HCT116 (cell line): ENCODE results near the gene BAG2. TPM values are rescaled to one million over a fixed set of nuclear protein-coding genes. Genes with fewer than 3 reads are reported as not detected.

Experiments used
- ATAC-seq: fragments of 200-7000 bp; cut with Tn5 transposase; 2 replicates; pipeline ENCODE4 v1.9.1; 2020; ENCODE audit warnings: mild to moderate bottlenecking, moderate library complexity
- BruUV-seq: library from RNA; stranded (reverse); fragments of 400-500 nt; replicated peaks from 2 replicates; lab custom pipeline; 2021; lab: Mats Ljungman, UMichigan
- CTCF ChIA-PET: fragments of 300-600 bp; sonication (Branson Sonifier 250); formaldehyde crosslinking; loops from one replicate; lab custom pipeline; 2021; ENCODE audit warnings: antibody characterized with exemption; lab: Charles Lee
- POLR2A ChIA-PET: fragments of 300-600, 350-600 bp; sonication (Branson Sonifier 250); formaldehyde crosslinking; loops from one replicate; lab custom pipeline; 2021; ENCODE audit warnings: antibody characterized with exemption; lab: Charles Lee
- RAD21 ChIA-PET, 2 experiments: fragments of 300-600 bp; sonication (Branson Sonifier 250); formaldehyde crosslinking; loops; one replicate each; lab custom pipeline; 2023; ENCODE audit warnings: low total read pairs in 2 of 2; ENCODE audit not compliant: uncharacterized antibody in 2 of 2, unreplicated experiment in 2 of 2, low non-redundant PET in 1 of 2; lab: Charles Lee
- DNase-seq: peaks from one replicate; pipeline ENCODE4 v3.0.0-alpha.2; 2010; ENCODE audit warnings: low read depth, low spot score
- H2AFZ ChIP-seq: fragments of 200-600 bp; shearing (Covaris generic), sonication (generic); 2 replicates; pipeline ENCODE4 v1.6.1; 2017; ENCODE audit warnings: low read depth, mixed run types, mixed read lengths, antibody characterized with exemption, low read length; ENCODE audit not compliant: poor library complexity, severe bottlenecking
- H3K27ac ChIP-seq: 2 replicates; pipeline ENCODE4 v1.5.1; 2012; ENCODE audit warnings: low read depth, low read length
- H3K27me3 ChIP-seq: fragments of 200-600 bp; sonication (generic); 2 replicates; pipeline ENCODE4 v1.6.1; 2016; ENCODE audit warnings: mixed run types, low read length, mixed read lengths; ENCODE audit not compliant: insufficient read depth
- H3K36me3 ChIP-seq, 2 experiments: fragments of 200-500 bp in 1 of 2; fragments of 200-600 bp in 1 of 2; sonication (Bioruptor generic) in 1 of 2; sonication (generic) in 1 of 2; 2 replicates each; pipeline versions ENCODE4 v1.5.1 to v1.6.1; 2014 to 2016; ENCODE audit warnings: low read length in 2 of 2, inconsistent platforms in 1 of 2, mixed read lengths in 1 of 2, mixed run types in 1 of 2; ENCODE audit not compliant: insufficient read depth in 2 of 2, control insufficient read depth in 1 of 2
- H3K4me1 ChIP-seq, 2 experiments: fragments of 200-600 bp in 1 of 2; sonication (generic) in 1 of 2; 2 replicates each; pipeline versions ENCODE4 v1.5.1 to v1.6.1; 2012 to 2017; ENCODE audit warnings: low read length in 2 of 2, inconsistent platforms in 1 of 2, mild to moderate bottlenecking in 1 of 2, mixed read lengths in 1 of 2, mixed run types in 1 of 2, moderate library complexity in 1 of 2; ENCODE audit not compliant: insufficient read depth in 2 of 2, control insufficient read depth in 1 of 2
- H3K4me2 ChIP-seq: fragments of 200-600 bp; sonication (generic); 2 replicates; pipeline ENCODE4 v1.6.1; 2017; ENCODE audit warnings: mixed run types, low read length, mixed read lengths
- H3K4me3 ChIP-seq, 2 experiments: fragments of 200-600 bp in 1 of 2; sonication (generic) in 1 of 2; replicated peaks in 1 of 2; 2 replicates each; pipeline ENCODE4 v1.5.1; 2011 to 2016; ENCODE audit warnings: low read length in 2 of 2, control low read depth in 1 of 2, low read depth in 1 of 2, mild to moderate bottlenecking in 1 of 2, mixed read lengths in 1 of 2, mixed run types in 1 of 2
- H3K79me2 ChIP-seq: fragments of 200-600 bp; sonication (generic); 2 replicates; pipeline ENCODE4 v1.6.1; 2017; ENCODE audit warnings: mild to moderate bottlenecking, mixed run types, low read length, moderate library complexity, mixed read lengths; ENCODE audit not compliant: insufficient read depth
- H3K9ac ChIP-seq: fragments of 200-600 bp; sonication (generic); 2 replicates; pipeline ENCODE4 v1.6.1; 2016; ENCODE audit warnings: low read length, mixed read lengths
- H3K9me2 ChIP-seq: fragments of 200-600 bp; sonication (generic), shearing (Covaris generic); 2 replicates; pipeline ENCODE4 v1.6.1; 2017; ENCODE audit warnings: mixed run types, mild to moderate bottlenecking, moderate library complexity; ENCODE audit not compliant: insufficient read depth
- H3K9me3 ChIP-seq, 2 experiments: fragments of 200-500 bp in 1 of 2; fragments of 200-600 bp in 1 of 2; sonication (Bioruptor generic) in 1 of 2; sonication (generic) in 1 of 2; 2 replicates each; pipeline ENCODE4 v1.6.1; 2014 to 2017; ENCODE audit warnings: low read length in 2 of 2, mixed read lengths in 2 of 2, inconsistent platforms in 1 of 2, low read depth in 1 of 2, mild to moderate bottlenecking in 1 of 2, mixed run types in 1 of 2, moderate library complexity in 1 of 2; ENCODE audit not compliant: control insufficient read depth in 1 of 2, insufficient read depth in 1 of 2
- H4K20me1 ChIP-seq: fragments of 200-600 bp; sonication (generic), shearing (Covaris generic); 2 replicates; pipeline ENCODE4 v1.6.1; 2017; ENCODE audit warnings: mixed run types, mild to moderate bottlenecking, moderate library complexity; ENCODE audit not compliant: insufficient read depth
- CBX3 ChIP-seq: IDR thresholded peaks from 2 replicates; pipeline ENCODE4 v1.6.1; 2012; ENCODE audit warnings: low read depth
- CEBPB ChIP-seq: IDR thresholded peaks from 2 replicates; pipeline ENCODE4 v1.6.1; 2012; ENCODE audit warnings: low read depth
- EGR1 ChIP-seq: IDR thresholded peaks from 2 replicates; pipeline ENCODE4 v1.6.1; 2012; ENCODE audit warnings: low read depth
- ELF1 ChIP-seq: IDR thresholded peaks from 2 replicates; pipeline ENCODE4 v1.6.1; 2012; ENCODE audit warnings: low read depth, borderline replicate concordance
- EZH2phosphoT487 ChIP-seq: fragments of 200-600 bp; IDR thresholded peaks from 2 replicates; pipeline ENCODE4 v1.6.1; 2018; ENCODE audit warnings: antibody characterized with exemption, borderline replicate concordance
- POLR2AphosphoS5 ChIP-seq: IDR thresholded peaks from 2 replicates; pipeline ENCODE4 v1.6.1; 2011; ENCODE audit warnings: mild to moderate bottlenecking, low read depth, low read length, moderate library complexity
- RAD21 ChIP-seq: IDR thresholded peaks from 2 replicates; pipeline ENCODE4 v1.6.1; 2012; ENCODE audit warnings: low read depth, mild to moderate bottlenecking
- SIN3A ChIP-seq: IDR thresholded peaks from 2 replicates; pipeline ENCODE4 v1.6.1; 2012; ENCODE audit warnings: low read depth
- SP1 ChIP-seq: IDR thresholded peaks from 2 replicates; pipeline ENCODE4 v1.6.1; 2012; ENCODE audit warnings: low read depth
- SRF ChIP-seq: IDR thresholded peaks from 2 replicates; pipeline ENCODE4 v1.6.1; 2012; ENCODE audit warnings: low read depth
- TCF7L2 ChIP-seq: IDR thresholded peaks from 2 replicates; pipeline ENCODE4 v1.7.0; 2011; ENCODE audit warnings: borderline replicate concordance, inconsistent platforms; ENCODE audit not compliant: insufficient read depth, insufficient read length; ENCODE audit errors: extremely low read depth
- YY1 ChIP-seq: IDR thresholded peaks from 2 replicates; pipeline ENCODE4 v1.6.1; 2011; ENCODE audit warnings: low read length, low read depth, moderate library complexity, mild to moderate bottlenecking; ENCODE audit not compliant: insufficient replicate concordance; ENCODE audit errors: extremely low read depth
- ZFX ChIP-seq: fragments of 450-650 bp; IDR thresholded peaks from 2 replicates; pipeline ENCODE4 v1.6.1; 2017
- ZNF274 ChIP-seq: fragments of 200-500 bp; sonication (Bioruptor generic); IDR thresholded peaks from 2 replicates; pipeline ENCODE4 v1.6.1; 2014; ENCODE audit warnings: mild to moderate bottlenecking, low read depth, low read length, inconsistent platforms
- intact Hi-C: fragments of 100-400 bp; cut with micrococcal nuclease; formaldehyde crosslinking; loops from 2 replicates; pipeline ENCODE4 v1.10.0; 2022
- total RNA-seq: library from RNA; stranded (reverse); gene quantifications from one replicate; pipeline ENCODE4 v1.2.1, GENCODE V29; 2021; ENCODE audit not compliant: unreplicated experiment
- TF ChIP-seq, protein P1 (sequence below): IDR thresholded peaks from 2 replicates; pipeline ENCODE4 v1.6.1; 2012; ENCODE audit warnings: low read depth
- TF ChIP-seq, protein P2 (sequence below): IDR thresholded peaks from 2 replicates; pipeline ENCODE4 v1.6.1; 2012
- TF ChIP-seq, protein P3 (sequence below): IDR thresholded peaks from 2 replicates; pipeline ENCODE4 v1.6.1; 2011; ENCODE audit warnings: mild to moderate bottlenecking, low read length, moderate library complexity; ENCODE audit not compliant: insufficient replicate concordance; ENCODE audit errors: extremely low read depth

BAG2 gene
- total RNA-seq, 1 experiment from 2014 or later, result 13.5 TPM

DNA sequence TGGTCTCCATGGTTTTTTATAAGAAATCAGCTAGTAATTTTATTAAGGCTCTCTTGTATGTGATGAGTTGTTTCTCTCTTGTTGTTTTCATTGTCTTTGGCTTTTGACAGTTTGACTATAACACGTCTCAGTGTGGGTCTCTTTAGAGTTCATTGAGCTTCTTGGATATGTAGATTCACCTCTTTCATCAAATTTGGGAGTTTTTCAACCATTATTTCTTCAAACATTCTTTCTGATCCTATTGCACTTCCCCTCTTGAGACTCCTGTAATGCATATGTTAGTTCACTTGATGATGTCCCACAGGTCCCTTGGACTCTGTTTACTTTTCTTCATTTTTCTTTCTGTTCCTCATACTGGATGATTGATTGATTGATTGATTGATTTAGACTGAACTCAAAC is 7.0 kb upstream of the BAG2 start:
- H3K9me2 ChIP-seq, result no peaks in the 10 kb centered on the region
- intact Hi-C loops, result no loop called here
- peaks cover 4 to 12% of the 10 kb centered on the region in 2 experiments; a peak in 2 of 4 replicates for H3K9me3 ChIP-seq
- POLR2A ChIA-PET, result no interaction called here
- peaks cover 3 to 22% of the 10 kb centered on the region in 2 experiments; a peak in 2 of 4 replicates for H3K36me3 ChIP-seq
- RAD21 ChIA-PET, result no interaction called here
- H3K27me3 ChIP-seq, result no peaks in the 10 kb centered on the region
- no peak for DNase-seq
- H3K4me2 ChIP-seq, result no peak overlapping the region
- TF ChIP-seq, protein P1, sequence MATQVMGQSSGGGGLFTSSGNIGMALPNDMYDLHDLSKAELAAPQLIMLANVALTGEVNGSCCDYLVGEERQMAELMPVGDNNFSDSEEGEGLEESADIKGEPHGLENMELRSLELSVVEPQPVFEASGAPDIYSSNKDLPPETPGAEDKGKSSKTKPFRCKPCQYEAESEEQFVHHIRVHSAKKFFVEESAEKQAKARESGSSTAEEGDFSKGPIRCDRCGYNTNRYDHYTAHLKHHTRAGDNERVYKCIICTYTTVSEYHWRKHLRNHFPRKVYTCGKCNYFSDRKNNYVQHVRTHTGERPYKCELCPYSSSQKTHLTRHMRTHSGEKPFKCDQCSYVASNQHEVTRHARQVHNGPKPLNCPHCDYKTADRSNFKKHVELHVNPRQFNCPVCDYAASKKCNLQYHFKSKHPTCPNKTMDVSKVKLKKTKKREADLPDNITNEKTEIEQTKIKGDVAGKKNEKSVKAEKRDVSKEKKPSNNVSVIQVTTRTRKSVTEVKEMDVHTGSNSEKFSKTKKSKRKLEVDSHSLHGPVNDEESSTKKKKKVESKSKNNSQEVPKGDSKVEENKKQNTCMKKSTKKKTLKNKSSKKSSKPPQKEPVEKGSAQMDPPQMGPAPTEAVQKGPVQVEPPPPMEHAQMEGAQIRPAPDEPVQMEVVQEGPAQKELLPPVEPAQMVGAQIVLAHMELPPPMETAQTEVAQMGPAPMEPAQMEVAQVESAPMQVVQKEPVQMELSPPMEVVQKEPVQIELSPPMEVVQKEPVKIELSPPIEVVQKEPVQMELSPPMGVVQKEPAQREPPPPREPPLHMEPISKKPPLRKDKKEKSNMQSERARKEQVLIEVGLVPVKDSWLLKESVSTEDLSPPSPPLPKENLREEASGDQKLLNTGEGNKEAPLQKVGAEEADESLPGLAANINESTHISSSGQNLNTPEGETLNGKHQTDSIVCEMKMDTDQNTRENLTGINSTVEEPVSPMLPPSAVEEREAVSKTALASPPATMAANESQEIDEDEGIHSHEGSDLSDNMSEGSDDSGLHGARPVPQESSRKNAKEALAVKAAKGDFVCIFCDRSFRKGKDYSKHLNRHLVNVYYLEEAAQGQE, result no peak
- no peak for TF ChIP-seq POLR2AphosphoS5
- no peak for TF ChIP-seq YY1
- no peak for TF ChIP-seq ELF1
- TF ChIP-seq, protein P2, sequence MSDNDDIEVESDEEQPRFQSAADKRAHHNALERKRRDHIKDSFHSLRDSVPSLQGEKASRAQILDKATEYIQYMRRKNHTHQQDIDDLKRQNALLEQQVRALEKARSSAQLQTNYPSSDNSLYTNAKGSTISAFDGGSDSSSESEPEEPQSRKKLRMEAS, result no peak
- no peak for TF ChIP-seq ZFX
- no peak for TF ChIP-seq EZH2phosphoT487
- TF ChIP-seq, protein P3, sequence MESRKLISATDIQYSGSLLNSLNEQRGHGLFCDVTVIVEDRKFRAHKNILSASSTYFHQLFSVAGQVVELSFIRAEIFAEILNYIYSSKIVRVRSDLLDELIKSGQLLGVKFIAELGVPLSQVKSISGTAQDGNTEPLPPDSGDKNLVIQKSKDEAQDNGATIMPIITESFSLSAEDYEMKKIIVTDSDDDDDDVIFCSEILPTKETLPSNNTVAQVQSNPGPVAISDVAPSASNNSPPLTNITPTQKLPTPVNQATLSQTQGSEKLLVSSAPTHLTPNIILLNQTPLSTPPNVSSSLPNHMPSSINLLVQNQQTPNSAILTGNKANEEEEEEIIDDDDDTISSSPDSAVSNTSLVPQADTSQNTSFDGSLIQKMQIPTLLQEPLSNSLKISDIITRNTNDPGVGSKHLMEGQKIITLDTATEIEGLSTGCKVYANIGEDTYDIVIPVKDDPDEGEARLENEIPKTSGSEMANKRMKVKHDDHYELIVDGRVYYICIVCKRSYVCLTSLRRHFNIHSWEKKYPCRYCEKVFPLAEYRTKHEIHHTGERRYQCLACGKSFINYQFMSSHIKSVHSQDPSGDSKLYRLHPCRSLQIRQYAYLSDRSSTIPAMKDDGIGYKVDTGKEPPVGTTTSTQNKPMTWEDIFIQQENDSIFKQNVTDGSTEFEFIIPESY, result no peak
- no peak for TF ChIP-seq CEBPB
- TF ChIP-seq ZNF274, result no peak
- TF ChIP-seq CBX3, result no peak
- no peak for TF ChIP-seq RAD21
- no peak for TF ChIP-seq SP1
- TF ChIP-seq TCF7L2, result no peak
- TF ChIP-seq SRF, result no peak
- no peak for TF ChIP-seq EGR1
- TF ChIP-seq SIN3A, result no peak
- no peak overlapping the region for H3K27ac ChIP-seq
- H2AFZ ChIP-seq, result no peak overlapping the region
- no peaks in the 10 kb centered on the region for H4K20me1 ChIP-seq
- no peak overlapping the region for H3K4me3 ChIP-seq
- CTCF ChIA-PET, result no interaction called here
- ATAC-seq, result no peak
- no peaks in the 10 kb centered on the region for H3K4me1 ChIP-seq
- BruUV-seq, result no TSS peak
- no peaks in the 10 kb centered on the region for H3K79me2 ChIP-seq
- H3K9ac ChIP-seq, result no peak overlapping the region
